HepG2 (cell line): ENCODE data around the gene NOC2L. TPM values are rescaled to one million over a fixed set of nuclear protein-coding genes. Genes with fewer than 3 reads are reported as not detected.

Experiments used
- HOXA7 ChIP-seq: sonication (generic); formaldehyde crosslinking; IDR thresholded peaks from 2 replicates; pipeline ENCODE4 v1.8.1; 2022; ENCODE audit warnings: mild to moderate bottlenecking, missing genetic modification reagents, moderate library complexity
- IRF2 ChIP-seq: IDR thresholded peaks from 2 replicates; pipeline ENCODE4 v1.6.1; 2018; ENCODE audit warnings: missing genetic modification reagents, missing compliant biosample characterization
- JARID2 ChIP-seq: sonication (generic); formaldehyde crosslinking; IDR thresholded peaks from 2 replicates; pipeline ENCODE4 v1.8.1; 2023; ENCODE audit warnings: missing genetic modification reagents, inconsistent platforms; ENCODE audit not compliant: insufficient replicate concordance
- PAXIP1 ChIP-seq: sonication (generic); formaldehyde crosslinking; conservative IDR thresholded peaks from 2 replicates; pipeline ENCODE4 v1.4.0; 2020; ENCODE audit warnings: mild to moderate bottlenecking, missing genetic modification reagents, moderate library complexity
- WIZ ChIP-seq: sonication (generic); formaldehyde crosslinking; IDR thresholded peaks from 2 replicates; pipeline ENCODE4 v1.5.1; 2020; ENCODE audit warnings: mild to moderate bottlenecking, missing genetic modification reagents
- ZBTB44 ChIP-seq: sonication (generic); formaldehyde crosslinking; IDR thresholded peaks from 2 replicates; pipeline ENCODE4 v1.4.0; 2020; ENCODE audit warnings: missing genetic modification reagents
- ZHX1 ChIP-seq: sonication (generic); formaldehyde crosslinking; IDR thresholded peaks from 2 replicates; pipeline ENCODE4 v1.8.1; 2022; ENCODE audit warnings: low read depth, mild to moderate bottlenecking, missing genetic modification reagents
- ZNF614 ChIP-seq: IDR thresholded peaks from 2 replicates; pipeline ENCODE4 v1.6.1; 2018; ENCODE audit warnings: missing biosample characterization, missing genetic modification reagents, inconsistent platforms, borderline replicate concordance
- polyA plus RNA-seq, 8 experiments: library from polyadenylated mRNA; depleted of rRNA in 3 of 8; stranded (reverse) in 7 of 8; unstranded in 1 of 8; fragments of >200 nt; fragmentation: Illumina TruSeq in 4 of 8; extraction: Trizol in 4 of 8; gene quantifications; 2 replicates each; pipeline versions ENCODE4 v1.2.1 to v1.2.3, GENCODE V29; 2011 to 2016; ENCODE audit warnings: low read depth in 4 of 8, missing spikeins in 1 of 8, mixed read lengths in 1 of 8; ENCODE audit not compliant: insufficient read depth in 1 of 8
- total RNA-seq, 5 experiments: library from RNA; depleted of rRNA; stranded (reverse); fragments of >200 nt; fragmentation: Illumina TruSeq; extraction: Trizol; gene quantifications; 2 replicates each; pipeline ENCODE4 v1.2.3, GENCODE V29; 2016; ENCODE audit warnings: low read depth in 1 of 5

Gene NOC2L
- total and polyA plus RNA-seq, 2 of the 13 experiments (the other 11 are each of a cell fraction or from before 2014, with no cell fraction given): 32.0 to 103 TPM

- TF ChIP-seq PAXIP1 (CRISPR knock-in tag) (peak; percentile 61), ZNF614 (CRISPR knock-in tag) (peak; percentile 38; the same call in 1 of the 2 replicates), HOXA7 (CRISPR knock-in tag) (no peak), ZHX1 (CRISPR knock-in tag) (no peak), JARID2 (CRISPR knock-in tag) (no peak), WIZ (CRISPR knock-in tag) (no peak), ZBTB44 (no peak), IRF2 (CRISPR knock-in tag) (no peak)
These were observed 21.7 kb upstream of the NOC2L start (continued) for GRCh38 chr1:980602-981395.
